Neural progenitor cell (in vitro differentiated cells): ENCODE measurements around the gene CAMK1D.

ENCODE experiments used
- EZH2phosphoT487 ChIP-seq: fragments of 200-600 bp; sonication (generic); IDR thresholded peaks from 2 replicates; pipeline ENCODE4 v1.6.1; 2017; ENCODE audit warnings: antibody characterized with exemption
- TF ChIP-seq, protein P1 (sequence below): fragments of 200-600 bp; sonication (generic); IDR thresholded peaks from 2 replicates; pipeline ENCODE4 v1.5.1; 2017; ENCODE audit warnings: antibody characterized with exemption, mild to moderate bottlenecking

DNA sequence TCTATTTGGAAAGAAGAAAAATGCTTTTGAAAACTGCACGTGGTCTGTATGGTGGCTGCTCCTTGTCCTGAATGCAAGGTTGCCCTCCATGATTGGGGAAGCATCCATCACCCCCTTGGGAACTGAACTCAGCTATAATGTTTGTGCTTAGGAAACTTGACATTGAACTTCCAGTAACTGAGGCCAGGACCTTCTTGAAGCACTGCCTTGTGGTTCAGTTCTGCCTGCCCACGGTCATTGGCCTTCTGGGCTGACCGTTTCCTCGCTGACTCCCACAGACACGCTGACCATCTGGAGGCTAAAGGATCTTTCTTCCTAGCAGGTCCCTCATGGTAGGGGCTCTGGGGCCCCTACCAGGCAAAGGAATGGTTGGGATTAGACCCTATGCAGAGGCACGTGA lies 247.8 kb downstream of the CAMK1D start:
- TF ChIP-seq, protein P1, sequence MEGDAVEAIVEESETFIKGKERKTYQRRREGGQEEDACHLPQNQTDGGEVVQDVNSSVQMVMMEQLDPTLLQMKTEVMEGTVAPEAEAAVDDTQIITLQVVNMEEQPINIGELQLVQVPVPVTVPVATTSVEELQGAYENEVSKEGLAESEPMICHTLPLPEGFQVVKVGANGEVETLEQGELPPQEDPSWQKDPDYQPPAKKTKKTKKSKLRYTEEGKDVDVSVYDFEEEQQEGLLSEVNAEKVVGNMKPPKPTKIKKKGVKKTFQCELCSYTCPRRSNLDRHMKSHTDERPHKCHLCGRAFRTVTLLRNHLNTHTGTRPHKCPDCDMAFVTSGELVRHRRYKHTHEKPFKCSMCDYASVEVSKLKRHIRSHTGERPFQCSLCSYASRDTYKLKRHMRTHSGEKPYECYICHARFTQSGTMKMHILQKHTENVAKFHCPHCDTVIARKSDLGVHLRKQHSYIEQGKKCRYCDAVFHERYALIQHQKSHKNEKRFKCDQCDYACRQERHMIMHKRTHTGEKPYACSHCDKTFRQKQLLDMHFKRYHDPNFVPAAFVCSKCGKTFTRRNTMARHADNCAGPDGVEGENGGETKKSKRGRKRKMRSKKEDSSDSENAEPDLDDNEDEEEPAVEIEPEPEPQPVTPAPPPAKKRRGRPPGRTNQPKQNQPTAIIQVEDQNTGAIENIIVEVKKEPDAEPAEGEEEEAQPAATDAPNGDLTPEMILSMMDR, result no peak
- TF ChIP-seq EZH2phosphoT487, result no peak
